ENCODE measurements around the gene PDE10A.

The PDE10A gene

DNA sequence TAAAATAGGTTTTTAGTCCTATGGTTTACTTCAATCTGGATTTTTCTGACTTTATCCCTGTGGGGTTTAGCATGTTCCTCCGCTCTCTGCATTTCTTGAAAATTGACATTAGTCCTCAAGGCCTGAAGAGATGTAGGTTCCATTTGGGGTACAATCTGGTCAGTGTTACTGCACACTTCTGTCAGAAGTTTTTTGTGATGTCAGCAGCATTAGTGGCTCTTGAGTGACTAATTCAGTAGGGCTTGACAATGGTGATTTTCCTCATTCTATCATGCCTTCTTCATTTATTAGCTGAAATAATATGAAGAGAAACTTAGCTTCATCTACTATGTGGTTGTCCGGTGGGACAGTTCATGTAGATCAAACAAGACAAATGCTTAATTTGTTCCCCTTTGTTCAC is 114.6 kb downstream of the PDE10A start:
- TF ChIP-seq, protein P1, sequence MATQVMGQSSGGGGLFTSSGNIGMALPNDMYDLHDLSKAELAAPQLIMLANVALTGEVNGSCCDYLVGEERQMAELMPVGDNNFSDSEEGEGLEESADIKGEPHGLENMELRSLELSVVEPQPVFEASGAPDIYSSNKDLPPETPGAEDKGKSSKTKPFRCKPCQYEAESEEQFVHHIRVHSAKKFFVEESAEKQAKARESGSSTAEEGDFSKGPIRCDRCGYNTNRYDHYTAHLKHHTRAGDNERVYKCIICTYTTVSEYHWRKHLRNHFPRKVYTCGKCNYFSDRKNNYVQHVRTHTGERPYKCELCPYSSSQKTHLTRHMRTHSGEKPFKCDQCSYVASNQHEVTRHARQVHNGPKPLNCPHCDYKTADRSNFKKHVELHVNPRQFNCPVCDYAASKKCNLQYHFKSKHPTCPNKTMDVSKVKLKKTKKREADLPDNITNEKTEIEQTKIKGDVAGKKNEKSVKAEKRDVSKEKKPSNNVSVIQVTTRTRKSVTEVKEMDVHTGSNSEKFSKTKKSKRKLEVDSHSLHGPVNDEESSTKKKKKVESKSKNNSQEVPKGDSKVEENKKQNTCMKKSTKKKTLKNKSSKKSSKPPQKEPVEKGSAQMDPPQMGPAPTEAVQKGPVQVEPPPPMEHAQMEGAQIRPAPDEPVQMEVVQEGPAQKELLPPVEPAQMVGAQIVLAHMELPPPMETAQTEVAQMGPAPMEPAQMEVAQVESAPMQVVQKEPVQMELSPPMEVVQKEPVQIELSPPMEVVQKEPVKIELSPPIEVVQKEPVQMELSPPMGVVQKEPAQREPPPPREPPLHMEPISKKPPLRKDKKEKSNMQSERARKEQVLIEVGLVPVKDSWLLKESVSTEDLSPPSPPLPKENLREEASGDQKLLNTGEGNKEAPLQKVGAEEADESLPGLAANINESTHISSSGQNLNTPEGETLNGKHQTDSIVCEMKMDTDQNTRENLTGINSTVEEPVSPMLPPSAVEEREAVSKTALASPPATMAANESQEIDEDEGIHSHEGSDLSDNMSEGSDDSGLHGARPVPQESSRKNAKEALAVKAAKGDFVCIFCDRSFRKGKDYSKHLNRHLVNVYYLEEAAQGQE (IDR thresholded peaks at IDR 0.05; ENCODE audit: insufficient read depth in 1 of 2, low read depth in 2 of 2, low read length in 2 of 2): no peak
- no peak for TF ChIP-seq TAF1 (IDR thresholded peaks at IDR 0.05; ENCODE audit: borderline replicate concordance, insufficient read depth, low read length)
- no peak for TF ChIP-seq SIN3A (IDR thresholded peaks at IDR 0.05; ENCODE audit: borderline replicate concordance, insufficient read depth, low read length)
- TF ChIP-seq POLR2AphosphoS5 (IDR thresholded peaks at IDR 0.05; ENCODE audit: low read depth, low read length): no peak
- TF ChIP-seq FOXP2 (optimal IDR thresholded peaks at IDR 0.05; ENCODE audit: borderline replicate concordance, extremely low read depth, extremely low read length, insufficient read depth): no peak

DNA sequence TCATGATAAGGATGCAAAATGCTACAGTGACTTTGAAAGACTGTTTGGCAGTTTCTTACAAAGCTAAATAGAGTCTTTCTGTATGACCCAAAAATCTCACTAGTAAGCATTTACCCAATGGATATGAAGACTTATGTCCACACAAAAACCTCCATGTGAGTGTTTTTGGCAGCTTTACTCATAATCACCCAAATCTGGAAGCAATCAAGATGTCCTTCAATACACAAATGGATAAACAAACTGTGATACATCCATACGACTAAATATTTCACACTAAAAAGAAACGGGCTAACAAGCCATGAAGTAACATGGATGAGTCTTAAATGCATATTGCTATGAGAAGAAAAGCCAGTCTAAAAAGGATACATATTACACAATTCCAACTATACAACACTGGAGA is 117.2 kb downstream of the PDE10A start:
- TF ChIP-seq, protein P1 (IDR thresholded peaks at IDR 0.05; ENCODE audit: insufficient read depth in 1 of 2, low read depth in 2 of 2, low read length in 2 of 2): no peak
- TF ChIP-seq FOXP2 (optimal IDR thresholded peaks at IDR 0.05; ENCODE audit: borderline replicate concordance, extremely low read depth, extremely low read length, insufficient read depth) (no peak), SIN3A (IDR thresholded peaks at IDR 0.05; ENCODE audit: borderline replicate concordance, insufficient read depth, low read length) (no peak), POLR2AphosphoS5 (IDR thresholded peaks at IDR 0.05; ENCODE audit: low read depth, low read length) (no peak), TAF1 (IDR thresholded peaks at IDR 0.05; ENCODE audit: borderline replicate concordance, insufficient read depth, low read length) (no peak)

DNA sequence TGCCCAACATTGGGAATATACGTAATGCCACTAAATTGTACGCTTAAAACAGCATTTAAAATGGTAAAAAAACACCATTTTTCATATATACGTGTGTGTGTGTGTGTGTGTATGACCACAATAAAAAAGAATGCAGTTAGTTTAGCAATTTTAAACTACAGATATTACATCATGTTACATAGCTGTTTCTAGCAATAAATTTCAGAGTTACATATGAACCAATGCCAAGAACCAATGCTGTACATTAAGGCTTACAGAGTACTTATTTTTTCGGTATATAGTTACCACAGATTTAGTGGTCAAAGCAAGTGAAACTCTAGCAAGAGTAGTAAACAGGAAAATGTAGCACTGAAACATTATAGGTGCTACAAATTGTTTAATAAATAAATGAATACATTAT is 119.3 kb downstream of the PDE10A start:
- TF ChIP-seq, protein P1 (IDR thresholded peaks at IDR 0.05; ENCODE audit: insufficient read depth in 1 of 2, low read depth in 2 of 2, low read length in 2 of 2): no peak
- no peak for TF ChIP-seq FOXP2 (optimal IDR thresholded peaks at IDR 0.05; ENCODE audit: borderline replicate concordance, extremely low read depth, extremely low read length, insufficient read depth)
- no peak for TF ChIP-seq POLR2AphosphoS5 (IDR thresholded peaks at IDR 0.05; ENCODE audit: low read depth, low read length)
- no peak for TF ChIP-seq TAF1 (IDR thresholded peaks at IDR 0.05; ENCODE audit: borderline replicate concordance, insufficient read depth, low read length)
- TF ChIP-seq SIN3A (IDR thresholded peaks at IDR 0.05; ENCODE audit: borderline replicate concordance, insufficient read depth, low read length): no peak

GRCh38 chr6:165536911-165537310 is 126.1 kb downstream of the PDE10A start:
- TF ChIP-seq TAF1 (IDR thresholded peaks at IDR 0.05; ENCODE audit: borderline replicate concordance, insufficient read depth, low read length): no peak
- TF ChIP-seq FOXP2 (optimal IDR thresholded peaks at IDR 0.05; ENCODE audit: borderline replicate concordance, extremely low read depth, extremely low read length, insufficient read depth): no peak
- TF ChIP-seq, protein P1 (IDR thresholded peaks at IDR 0.05; ENCODE audit: insufficient read depth in 1 of 2, low read depth in 2 of 2, low read length in 2 of 2): no peak
- no peak for TF ChIP-seq POLR2AphosphoS5 (IDR thresholded peaks at IDR 0.05; ENCODE audit: low read depth, low read length)
- TF ChIP-seq SIN3A (IDR thresholded peaks at IDR 0.05; ENCODE audit: borderline replicate concordance, insufficient read depth, low read length): no peak

DNA sequence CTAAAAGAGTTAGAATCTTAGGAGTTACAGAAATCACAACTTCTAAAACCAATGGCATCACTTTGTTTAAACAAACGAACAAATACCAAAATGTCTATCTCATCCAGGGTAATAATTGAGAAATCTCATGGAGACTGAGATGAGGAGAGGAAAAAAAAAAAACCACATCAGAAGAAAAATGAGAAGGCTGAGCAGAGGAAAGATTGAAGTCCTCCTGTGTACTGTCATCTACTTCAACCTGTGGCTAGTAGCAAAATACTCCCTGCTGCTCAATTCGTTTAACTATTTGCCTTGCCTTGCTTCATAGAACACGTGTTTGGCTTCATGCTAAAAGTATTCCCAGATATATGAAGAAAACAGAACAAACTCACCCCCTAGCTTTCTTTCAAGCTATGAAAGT is 143.7 kb downstream of the PDE10A start:
- no peak for TF ChIP-seq SIN3A (IDR thresholded peaks at IDR 0.05; ENCODE audit: borderline replicate concordance, insufficient read depth, low read length)
- TF ChIP-seq POLR2AphosphoS5 (IDR thresholded peaks at IDR 0.05; ENCODE audit: low read depth, low read length): no peak
- no peak for TF ChIP-seq TAF1 (IDR thresholded peaks at IDR 0.05; ENCODE audit: borderline replicate concordance, insufficient read depth, low read length)
- TF ChIP-seq FOXP2 (optimal IDR thresholded peaks at IDR 0.05; ENCODE audit: borderline replicate concordance, extremely low read depth, extremely low read length, insufficient read depth): no peak
- TF ChIP-seq, protein P1 (IDR thresholded peaks at IDR 0.05; ENCODE audit: insufficient read depth in 1 of 2, low read depth in 2 of 2, low read length in 2 of 2): no peak

All from PFSK-1 (cell line).